HEK293 (cell line): ENCODE data around the gene SIX3.

ENCODE experiments used
- CTCF ChIA-PET: fragments of 350-600 bp; formaldehyde crosslinking; extraction: SDS; loops from one replicate; lab custom pipeline; 2021; ENCODE audit warnings: antibody characterized with exemption; lab: Yijun Ruan, JAX
- POLR2A ChIA-PET: fragments of 300-600 bp; formaldehyde crosslinking; extraction: SDS; loops from one replicate; lab custom pipeline; 2020; ENCODE audit warnings: antibody characterized with exemption, inconsistent platforms; lab: Yijun Ruan, JAX
- H3K27ac ChIP-seq: fragments of 200-500 bp; sonication (Bioruptor generic); 2 replicates; pipeline ENCODE4 v1.5.1; 2014; ENCODE audit warnings: low read depth, low read length, control low read depth, inconsistent platforms; ENCODE audit errors: extremely low read depth
- H3K36me3 ChIP-seq, 2 experiments: fragments of 200-500 bp in 1 of 2; sonication (Bioruptor generic) in 1 of 2; 1 replicate in 1 of 2; 2 replicates in 1 of 2; pipeline ENCODE4 v1.5.1; 2014 to 2017; ENCODE audit warnings: inconsistent platforms in 2 of 2, low read length in 2 of 2; ENCODE audit not compliant: control insufficient read depth in 2 of 2, insufficient read depth in 1 of 2
- H3K4me1 ChIP-seq: fragments of 200-500 bp; sonication (Bioruptor generic); 2 replicates; pipeline ENCODE4 v1.5.1; 2014; ENCODE audit warnings: mild to moderate bottlenecking, low read length, inconsistent platforms; ENCODE audit not compliant: control insufficient read depth, insufficient read depth
- H3K4me3 ChIP-seq: 2 replicates; pipeline ENCODE4 v1.5.1; 2011; ENCODE audit warnings: low read depth, mild to moderate bottlenecking, control low read depth, low read length, moderate library complexity
- H3K9me3 ChIP-seq: fragments of 200-500 bp; sonication (Bioruptor generic); 2 replicates; pipeline ENCODE4 v1.5.1; 2014; ENCODE audit warnings: low read depth, low read length, inconsistent platforms; ENCODE audit not compliant: control insufficient read depth, insufficient read depth
- EGR2 ChIP-seq: fragments of 450-650 bp; formaldehyde crosslinking; IDR thresholded peaks from 2 replicates; pipeline ENCODE4 v1.5.1; 2016; ENCODE audit warnings: low read depth, missing biosample characterization, missing genetic modification characterization
- GLI2 ChIP-seq: fragments of 450-650 bp; formaldehyde crosslinking; IDR thresholded peaks from 2 replicates; pipeline ENCODE4; 2017; ENCODE audit warnings: missing biosample characterization, missing genetic modification characterization, low read depth, borderline replicate concordance
- KLF1 ChIP-seq: fragments of 450-650 bp; formaldehyde crosslinking; IDR thresholded peaks from 2 replicates; pipeline ENCODE4 v1.5.1; 2016; ENCODE audit warnings: missing biosample characterization, missing genetic modification characterization
- KLF8 ChIP-seq: fragments of 450-650 bp; formaldehyde crosslinking; IDR thresholded peaks from 2 replicates; pipeline ENCODE4 v1.5.1; 2016; ENCODE audit warnings: missing biosample characterization, missing genetic modification characterization
- TCF7L2 ChIP-seq: IDR thresholded peaks from 2 replicates; pipeline ENCODE4 v1.6.1; 2011; ENCODE audit warnings: low read depth, mild to moderate bottlenecking, inconsistent platforms, low read length, moderate library complexity, borderline replicate concordance
- ZBTB17 ChIP-seq: fragments of 450-650 bp; formaldehyde crosslinking; IDR thresholded peaks from 2 replicates; pipeline ENCODE4 v1.5.1; 2016; ENCODE audit warnings: missing biosample characterization, missing genetic modification characterization
- ZBTB44 ChIP-seq: fragments of 450-650 bp; IDR thresholded peaks from 2 replicates; pipeline ENCODE4 v1.5.1; 2018; ENCODE audit warnings: missing biosample characterization, mild to moderate bottlenecking, missing genetic modification characterization
- ZNF138 ChIP-seq: fragments of 450-650 bp; formaldehyde crosslinking; IDR thresholded peaks from 2 replicates; pipeline ENCODE4 v1.5.1; 2016; ENCODE audit warnings: missing biosample characterization, missing genetic modification characterization, borderline replicate concordance
- ZNF211 ChIP-seq: fragments of 450-650 bp; formaldehyde crosslinking; IDR thresholded peaks from 2 replicates; pipeline ENCODE4 v1.5.1; 2016; ENCODE audit warnings: low read depth, missing biosample characterization, missing genetic modification characterization
- ZNF23 ChIP-seq: fragments of 450-650 bp; formaldehyde crosslinking; IDR thresholded peaks from 2 replicates; pipeline ENCODE4 v1.5.1; 2016; ENCODE audit warnings: missing biosample characterization, missing genetic modification characterization, borderline replicate concordance
- ZNF394 ChIP-seq: fragments of 450-650 bp; formaldehyde crosslinking; IDR thresholded peaks from 2 replicates; pipeline ENCODE4 v1.5.1; 2016; ENCODE audit warnings: missing biosample characterization, missing genetic modification characterization, mild to moderate bottlenecking, moderate library complexity, borderline replicate concordance
- ZNF433 ChIP-seq: fragments of 450-650 bp; formaldehyde crosslinking; IDR thresholded peaks from 2 replicates; pipeline ENCODE4 v1.5.1; 2016; ENCODE audit warnings: missing biosample characterization, missing genetic modification characterization, low read depth
- ZNF488 ChIP-seq: fragments of 450-650 bp; formaldehyde crosslinking; IDR thresholded peaks from 2 replicates; pipeline ENCODE4 v1.5.1; 2016; ENCODE audit warnings: missing biosample characterization, missing genetic modification characterization
- ZNF501 ChIP-seq: fragments of 450-650 bp; formaldehyde crosslinking; IDR thresholded peaks from 2 replicates; pipeline ENCODE4 v1.5.1; 2016; ENCODE audit warnings: missing biosample characterization, missing genetic modification characterization
- ZNF548 ChIP-seq: fragments of 450-650 bp; formaldehyde crosslinking; IDR thresholded peaks from 2 replicates; pipeline ENCODE4 v1.5.1; 2016; ENCODE audit warnings: missing biosample characterization, missing genetic modification characterization
- ZNF596 ChIP-seq: fragments of 450-650 bp; IDR thresholded peaks from 2 replicates; pipeline ENCODE4 v1.5.0; 2018; ENCODE audit warnings: missing biosample characterization, mild to moderate bottlenecking, missing genetic modification characterization, moderate library complexity
- ZNF701 ChIP-seq: fragments of 450-650 bp; formaldehyde crosslinking; IDR thresholded peaks from 2 replicates; pipeline ENCODE4 v1.5.1; 2016; ENCODE audit warnings: missing biosample characterization, missing genetic modification characterization
- ZNF704 ChIP-seq: fragments of 450-650 bp; formaldehyde crosslinking; IDR thresholded peaks from 2 replicates; pipeline ENCODE4 v1.5.1; 2016; ENCODE audit warnings: missing biosample characterization, missing genetic modification characterization
- ZNF776 ChIP-seq: fragments of 450-650 bp; formaldehyde crosslinking; IDR thresholded peaks from 2 replicates; pipeline ENCODE4 v1.5.0; 2017; ENCODE audit warnings: missing biosample characterization, missing genetic modification characterization, borderline replicate concordance
- ZSCAN16 ChIP-seq: fragments of 450-650 bp; formaldehyde crosslinking; IDR thresholded peaks from 2 replicates; pipeline ENCODE4 v1.5.1; 2016; ENCODE audit warnings: missing biosample characterization, missing genetic modification characterization
- ZXDB ChIP-seq: fragments of 450-650 bp; formaldehyde crosslinking; IDR thresholded peaks from 2 replicates; pipeline ENCODE4 v1.5.1; 2016; ENCODE audit warnings: missing biosample characterization, missing genetic modification characterization

Gene SIX3

GRCh38 chr2:44944952-44945612 lies 3.6 kb downstream of the SIX3 start:
- Histone ChIP-seq H3K36me3 (no peaks in the 10 kb centered on the region), H3K9me3 (no peaks in the 10 kb centered on the region), H3K4me3 (no peak overlapping the region), H3K27ac (no peak overlapping the region), H3K4me1 (no peaks in the 10 kb centered on the region; the same call in 1 of the 2 replicates)
- ChIA-PET POLR2A (no interaction called here), CTCF (no interaction called here)
- TF ChIP-seq ZNF501 (no peak), ZNF433 (tag by site-specific recombination) (no peak), ZNF596 (no peak), ZNF488 (tag by site-specific recombination) (no peak), GLI2 (tag by site-specific recombination) (no peak), ZNF138 (no peak), ZNF548 (tag by site-specific recombination) (no peak), ZSCAN16 (tag by site-specific recombination) (no peak), ZBTB44 (tag by site-specific recombination) (no peak), ZBTB17 (tag by site-specific recombination) (no peak), ZNF776 (tag by site-specific recombination) (no peak), ZNF23 (tag by site-specific recombination) (no peak), ZNF394 (no peak), EGR2 (tag by site-specific recombination) (no peak), ZNF701 (no peak), ZNF211 (tag by site-specific recombination) (no peak), TCF7L2 (no peak)
- TF ChIP-seq, all 188 proteins: peak for 0

GRCh38 chr2:44945676-44946371 lies 4.3 kb downstream of the SIX3 start:
- no peaks in the 10 kb centered on the region; the same call in 1 of the 2 replicates for H3K4me1 ChIP-seq
- H3K9me3 ChIP-seq: no peaks in the 10 kb centered on the region
- no peak overlapping the region for H3K4me3 ChIP-seq
- no peak overlapping the region for H3K27ac ChIP-seq
- CTCF ChIA-PET: interaction anchor here (1.8 kb wide), 1 partner anchor 11 kb away, joined by 9 read pairs; no protein-coding TSS in a partner anchor
- no peaks in the 10 kb centered on the region for H3K36me3 ChIP-seq
- POLR2A ChIA-PET: no interaction called here
- TF ChIP-seq KLF1 (tag by site-specific recombination): no peak
- no peak for TF ChIP-seq ZXDB
- TF ChIP-seq EGR2 (tag by site-specific recombination): no peak
- no peak for TF ChIP-seq KLF8 (tag by site-specific recombination)
- TF ChIP-seq ZNF704 (tag by site-specific recombination): no peak
